Esophagus squamous epithelium (tissue), 5 donors: Measurements from ENCODE around the gene TRIM24. TPM values are rescaled to one million over a fixed set of nuclear protein-coding genes. Genes with fewer than 3 reads are reported as not detected.

ENCODE experiments used
- DNase-seq: peaks from one replicate; lab custom pipeline; 2025; lab: John Stamatoyannopoulos, UW
- H3K27ac ChIP-seq, 4 donors: fragments of 200-600 bp; sonication (generic); one replicate each; pipeline ENCODE4 v1.5.1; 2016 to 2019; ENCODE audit warnings: mild to moderate bottlenecking in 1 of 4
- H3K27me3 ChIP-seq, 4 donors: fragments of 200-600 bp; sonication (generic); 1 replicate in 3 of 4; 2 replicates in 1 of 4; pipeline versions ENCODE4 v1.5.1 to v1.6.0; 2017 to 2021; ENCODE audit warnings: antibody characterized with exemption in 1 of 4
- H3K36me3 ChIP-seq, 3 donors: fragments of 200-600 bp; sonication (generic); one replicate each; pipeline ENCODE4 v1.5.1; 2016 to 2019
- H3K4me1 ChIP-seq, 3 donors: fragments of 200-600 bp; sonication (generic); one replicate each; pipeline ENCODE4 v1.5.1; 2017 to 2019
- H3K4me3 ChIP-seq, 4 donors: fragments of 200-600 bp; sonication (generic); 1 replicate in 3 of 4; 2 replicates in 1 of 4; pipeline ENCODE4 v1.5.1; 2016 to 2019; ENCODE audit warnings: mild to moderate bottlenecking in 2 of 4, moderate library complexity in 1 of 4
- H3K9me3 ChIP-seq, 3 donors: fragments of 200-600 bp; sonication (generic); one replicate each; pipeline ENCODE4 v1.5.1; 2016 to 2019
- POLR2A ChIP-seq, 4 donors: fragments of 450-650 bp; IDR thresholded peaks; one replicate each; pipeline ENCODE4 v1.6.1; 2017; ENCODE audit warnings: antibody characterized with exemption in 4 of 4, mild to moderate bottlenecking in 4 of 4, moderate library complexity in 3 of 4
- WGBS, 2 donors: methylation state at CpG; one replicate each; pipeline ENCODE4 v1.1.5; 2018; 5-methylcytosine and 5-hydroxymethylcytosine counted together
- intact Hi-C: fragments of 100-400 bp; cut with DNase I; formaldehyde crosslinking; loops from one replicate; pipeline ENCODE4 v1.15.0; 2022
- total RNA-seq, 4 donors: library from RNA; depleted of rRNA; stranded (reverse); fragments of >200 nt; gene quantifications; one replicate each; pipeline ENCODE4 v1.1.0, GENCODE V29; 2016
- TF ChIP-seq, protein P1 (sequence below), 6 experiments: fragments of 450-650 bp in 4 of 6; fragments of 200-600 bp in 2 of 6; sonication (generic) in 2 of 6; IDR thresholded peaks; one replicate each; pipeline ENCODE4 v1.5.1; 2016 to 2019; ENCODE audit warnings: antibody characterized with exemption in 6 of 6, mild to moderate bottlenecking in 4 of 6, moderate library complexity in 4 of 6
- donor health status: DM: yes; HTN: yes; CAD: no.

Gene TRIM24
- total RNA-seq, 4 donors from 2014 or later, result 8.3 to 17.5 (median 15.0) TPM

DNA sequence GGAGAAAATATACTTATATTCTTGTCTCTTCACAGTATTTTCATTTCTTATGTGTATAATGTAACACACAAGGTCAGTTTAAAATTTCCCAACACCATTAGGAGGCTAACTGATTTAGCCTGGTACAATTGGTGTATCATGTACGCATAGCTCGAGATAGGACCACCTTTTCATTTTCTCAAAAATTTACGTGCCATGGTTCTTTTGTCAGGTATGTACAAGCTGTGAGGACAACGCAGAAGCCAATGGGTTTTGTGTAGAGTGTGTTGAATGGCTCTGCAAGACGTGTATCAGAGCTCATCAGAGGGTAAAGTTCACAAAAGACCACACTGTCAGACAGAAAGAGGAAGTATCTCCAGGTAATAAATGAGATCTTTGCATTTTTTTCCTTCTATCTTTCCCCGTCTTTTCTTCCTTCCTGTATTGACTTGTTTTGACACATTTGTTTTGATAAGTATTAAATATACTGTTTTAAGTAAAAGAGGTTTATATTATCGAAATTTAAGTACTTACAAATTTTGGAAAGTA lies 55.0 kb downstream of the TRIM24 start:
- H3K4me3 ChIP-seq, result no peak overlapping the region
- TF ChIP-seq, protein P1, sequence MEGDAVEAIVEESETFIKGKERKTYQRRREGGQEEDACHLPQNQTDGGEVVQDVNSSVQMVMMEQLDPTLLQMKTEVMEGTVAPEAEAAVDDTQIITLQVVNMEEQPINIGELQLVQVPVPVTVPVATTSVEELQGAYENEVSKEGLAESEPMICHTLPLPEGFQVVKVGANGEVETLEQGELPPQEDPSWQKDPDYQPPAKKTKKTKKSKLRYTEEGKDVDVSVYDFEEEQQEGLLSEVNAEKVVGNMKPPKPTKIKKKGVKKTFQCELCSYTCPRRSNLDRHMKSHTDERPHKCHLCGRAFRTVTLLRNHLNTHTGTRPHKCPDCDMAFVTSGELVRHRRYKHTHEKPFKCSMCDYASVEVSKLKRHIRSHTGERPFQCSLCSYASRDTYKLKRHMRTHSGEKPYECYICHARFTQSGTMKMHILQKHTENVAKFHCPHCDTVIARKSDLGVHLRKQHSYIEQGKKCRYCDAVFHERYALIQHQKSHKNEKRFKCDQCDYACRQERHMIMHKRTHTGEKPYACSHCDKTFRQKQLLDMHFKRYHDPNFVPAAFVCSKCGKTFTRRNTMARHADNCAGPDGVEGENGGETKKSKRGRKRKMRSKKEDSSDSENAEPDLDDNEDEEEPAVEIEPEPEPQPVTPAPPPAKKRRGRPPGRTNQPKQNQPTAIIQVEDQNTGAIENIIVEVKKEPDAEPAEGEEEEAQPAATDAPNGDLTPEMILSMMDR (IDR thresholded peaks at IDR 0.05), result no peak
- TF ChIP-seq POLR2A (IDR thresholded peaks at IDR 0.05), result no peak
- WGBS, 2 donors, result 69 to 71% methylated on average over 7 of the region's 7 CpGs
- H3K9me3 ChIP-seq, result peaks cover 0 to 6% (median 0%) of the 10 kb centered on the region in 3 donors
- no peaks in the 10 kb centered on the region for H3K27me3 ChIP-seq
- no peak for DNase-seq
- H3K36me3 ChIP-seq, result peaks cover 0 to 75% (median 6%) of the 10 kb centered on the region in 3 donors
- no peaks in the 10 kb centered on the region for H3K4me1 ChIP-seq
- intact Hi-C loops, result no loop called here
- no peak overlapping the region for H3K27ac ChIP-seq

DNA sequence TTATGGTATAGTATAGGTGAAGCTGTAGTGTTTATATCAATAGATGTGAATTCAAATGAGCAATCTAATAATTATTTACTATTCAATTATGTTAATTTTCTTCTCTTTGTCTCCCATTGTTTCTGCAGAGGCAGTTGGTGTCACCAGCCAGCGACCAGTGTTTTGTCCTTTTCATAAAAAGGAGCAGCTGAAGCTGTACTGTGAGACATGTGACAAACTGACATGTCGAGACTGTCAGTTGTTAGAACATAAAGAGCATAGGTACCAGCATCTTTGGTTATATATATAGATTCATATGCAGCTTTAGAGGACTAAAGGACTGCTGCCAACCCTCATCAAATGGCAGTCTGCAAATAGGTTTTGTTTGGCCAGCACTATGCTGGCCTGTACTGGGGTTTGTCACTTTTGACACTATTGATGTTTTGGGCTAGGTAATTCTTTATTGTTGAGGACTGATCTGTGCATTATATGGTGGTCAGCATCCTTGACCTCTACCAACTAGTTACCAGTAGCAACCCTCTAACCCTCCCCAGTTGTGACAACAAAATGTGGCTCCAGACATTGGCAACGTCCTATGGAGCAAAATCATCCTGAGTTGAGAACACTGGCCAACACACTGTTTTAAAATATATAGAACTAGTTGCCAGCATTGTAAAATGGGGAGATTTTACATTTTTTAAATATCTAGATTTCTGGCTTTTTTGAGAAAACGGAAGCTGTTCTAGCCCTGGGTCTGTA lies 59.2 kb downstream of the TRIM24 start:
- Histone ChIP-seq H3K27me3 (no peaks in the 10 kb centered on the region), H3K9me3 (no peaks in the 10 kb centered on the region), H3K4me1 (no peaks in the 10 kb centered on the region), H3K27ac (no peak overlapping the region), H3K36me3 (peaks cover 0 to 86% (median 8%) of the 10 kb centered on the region in 3 donors), H3K4me3 (no peak overlapping the region)
- DNase-seq, result no peak
- 89 to 97% methylated on average over 4 of the region's 4 CpGs for WGBS, 2 donors
- intact Hi-C loops, result no loop called here
- TF ChIP-seq POLR2A (IDR thresholded peaks at IDR 0.05), result no peak
- TF ChIP-seq, protein P1 (IDR thresholded peaks at IDR 0.05), result no peak

- no peaks in the 10 kb centered on the region for H3K9me3 ChIP-seq
- H3K27ac ChIP-seq, result no peak overlapping the region
- 91 to 92% methylated on average over 4 of the region's 4 CpGs for WGBS, 2 donors
- no peak overlapping the region for H3K4me3 ChIP-seq
- H3K4me1 ChIP-seq, result no peaks in the 10 kb centered on the region
- DNase-seq, result no peak
- intact Hi-C loops, result no loop called here
- peaks cover 3 to 90% (median 8%) of the 10 kb centered on the region in 3 donors for H3K36me3 ChIP-seq
- no peaks in the 10 kb centered on the region for H3K27me3 ChIP-seq
- TF ChIP-seq POLR2A (IDR thresholded peaks at IDR 0.05), result no peak
- TF ChIP-seq, protein P1 (IDR thresholded peaks at IDR 0.05), result no peak
Measured at GRCh38 chr7:138520742-138521141, 60.7 kb downstream of the TRIM24 start.

DNA sequence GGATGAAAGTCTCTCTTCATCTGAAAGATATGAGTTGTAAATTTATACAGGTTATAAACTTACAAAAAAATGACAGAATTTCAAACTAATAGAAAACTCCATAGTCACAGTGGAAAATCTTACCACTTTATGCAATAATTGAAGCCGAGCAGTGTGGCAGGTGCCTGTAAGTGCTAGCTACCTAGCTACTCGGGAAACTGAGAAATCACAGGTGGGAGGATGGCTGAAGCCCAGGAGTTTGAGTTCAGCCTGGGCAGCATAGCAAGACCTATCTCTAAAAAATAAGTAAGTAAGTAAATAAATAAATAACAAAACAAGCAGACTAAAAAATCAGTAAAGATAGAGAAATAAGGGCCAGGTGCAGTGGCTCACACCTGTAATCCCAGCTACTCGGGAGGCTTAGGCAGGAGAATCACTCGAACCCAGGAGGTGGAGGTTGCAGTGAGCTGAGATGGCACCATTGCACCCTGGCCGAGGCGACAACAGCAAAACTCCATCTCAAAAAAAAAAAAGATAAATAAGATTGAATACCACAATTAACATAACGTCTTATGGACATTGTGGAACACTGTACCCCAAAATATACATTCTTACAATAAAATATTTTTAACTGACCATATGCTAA lies 61.9 kb downstream of the TRIM24 start:
- Histone ChIP-seq H3K27ac (no peak overlapping the region), H3K4me1 (no peaks in the 10 kb centered on the region), H3K27me3 (no peaks in the 10 kb centered on the region), H3K4me3 (no peak overlapping the region), H3K9me3 (peaks cover 0 to 9% (median 8%) of the 10 kb centered on the region in 3 donors), H3K36me3 (peaks cover 7 to 90% (median 8%) of the 10 kb centered on the region in 3 donors)
- no peak for TF ChIP-seq POLR2A (IDR thresholded peaks at IDR 0.05)
- TF ChIP-seq, protein P1 (IDR thresholded peaks at IDR 0.05), result no peak
- WGBS, 2 donors, result 93 to 95% methylated on average over 7 of the region's 7 CpGs
- DNase-seq, result no peak
- intact Hi-C loops, result no loop called here

DNA sequence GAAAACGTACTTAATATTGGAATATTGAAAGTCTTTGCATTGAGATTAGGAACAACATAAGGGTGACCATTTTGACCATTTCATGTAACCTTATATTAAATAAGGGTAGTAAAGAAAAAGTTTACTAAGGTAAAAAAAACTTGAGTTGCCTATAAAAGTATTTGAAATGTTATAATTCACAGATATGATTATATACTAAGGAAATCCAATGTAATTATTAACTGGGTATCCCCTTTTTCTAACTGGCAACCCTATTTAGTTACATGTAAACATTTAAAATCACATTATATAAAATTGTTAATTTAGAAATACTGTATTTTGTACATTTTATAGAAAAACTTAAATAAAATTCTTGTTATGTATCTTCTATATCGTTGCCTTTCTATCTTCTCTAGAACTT lies 64.2 kb downstream of the TRIM24 start:
- Histone ChIP-seq H3K4me3 (no peak overlapping the region), H3K9me3 (peaks cover 0 to 31% (median 26%) of the 10 kb centered on the region in 3 donors), H3K27me3 (no peaks in the 10 kb centered on the region), H3K36me3 (peaks cover 7 to 92% (median 8%) of the 10 kb centered on the region in 3 donors), H3K27ac (no peak overlapping the region), H3K4me1 (no peaks in the 10 kb centered on the region)
- intact Hi-C loops, result no loop called here
- no peak for TF ChIP-seq POLR2A (IDR thresholded peaks at IDR 0.05)
- no peak for DNase-seq
- WGBS, 2 donors, result 94 to 96% methylated on average over 2 of the region's 2 CpGs
